ENCODE results near the gene KATNIP.

Gene KATNIP

GRCh38 chr16:27576729-27577128 lies 26.8 kb downstream of the KATNIP start:
- no peak for DNase-seq (ENCODE audit: low read depth in 1 of 2, low spot score in 1 of 2)
- Histone ChIP-seq H3K27ac (replicated peaks) (no peak overlapping the region), H3K27me3 (ENCODE audit: insufficient read depth, poor library complexity, severe bottlenecking) (no peaks in the 10 kb centered on the region), H3K4me3 (replicated peaks; ENCODE audit: insufficient read depth, low read length) (no peak overlapping the region)
- TF ChIP-seq SPI1 (IDR thresholded peaks at IDR 0.05; ENCODE audit: borderline replicate concordance, low read depth) (no peak), GABPA (IDR thresholded peaks at IDR 0.05; ENCODE audit: low read depth) (no peak), REST (IDR thresholded peaks at IDR 0.05; ENCODE audit: insufficient replicate concordance, low read depth) (no peak), CTCF (IDR thresholded peaks at IDR 0.05; ENCODE audit: insufficient read depth, low read length) (no peak), POLR2AphosphoS5 (IDR thresholded peaks at IDR 0.05; ENCODE audit: low read depth) (no peak)

GRCh38 chr16:27579087-27579980 lies 29.4 kb downstream of the KATNIP start:
- no peak for DNase-seq (ENCODE audit: low read depth in 1 of 2, low spot score in 1 of 2)
- no peak for TF ChIP-seq GABPA (IDR thresholded peaks at IDR 0.05; ENCODE audit: low read depth)
- no peak for TF ChIP-seq REST (IDR thresholded peaks at IDR 0.05; ENCODE audit: insufficient replicate concordance, low read depth)
- TF ChIP-seq CTCF (IDR thresholded peaks at IDR 0.05; ENCODE audit: insufficient read depth, low read length), result no peak
- no peak for TF ChIP-seq POLR2AphosphoS5 (IDR thresholded peaks at IDR 0.05; ENCODE audit: low read depth)
- TF ChIP-seq SPI1 (IDR thresholded peaks at IDR 0.05; ENCODE audit: borderline replicate concordance, low read depth), result no peak
- Histone ChIP-seq H3K4me3 (replicated peaks; ENCODE audit: insufficient read depth, low read length) (no peak overlapping the region), H3K27me3 (ENCODE audit: insufficient read depth, poor library complexity, severe bottlenecking) (no peaks in the 10 kb centered on the region), H3K27ac (replicated peaks) (no peak overlapping the region)

GRCh38 chr16:27582883-27583282 lies 32.9 kb downstream of the KATNIP start:
- DNase-seq (ENCODE audit: low read depth in 1 of 2, low spot score in 1 of 2), result no peak
- Histone ChIP-seq H3K27ac (replicated peaks) (no peak overlapping the region), H3K27me3 (ENCODE audit: insufficient read depth, poor library complexity, severe bottlenecking) (no peaks in the 10 kb centered on the region), H3K4me3 (replicated peaks; ENCODE audit: insufficient read depth, low read length) (no peak overlapping the region)
- TF ChIP-seq SPI1 (IDR thresholded peaks at IDR 0.05; ENCODE audit: borderline replicate concordance, low read depth), result no peak
- TF ChIP-seq GABPA (IDR thresholded peaks at IDR 0.05; ENCODE audit: low read depth), result no peak
- TF ChIP-seq REST (IDR thresholded peaks at IDR 0.05; ENCODE audit: insufficient replicate concordance, low read depth), result no peak
- TF ChIP-seq POLR2AphosphoS5 (IDR thresholded peaks at IDR 0.05; ENCODE audit: low read depth), result no peak
- no peak for TF ChIP-seq CTCF (IDR thresholded peaks at IDR 0.05; ENCODE audit: insufficient read depth, low read length)

Measured in HL-60 (cell line).